ENCODE results near the gene TENM4. TPM values are rescaled to one million over a fixed set of nuclear protein-coding genes. Genes with fewer than 3 reads are reported as not detected.

Gene TENM4
- total and polyA plus RNA-seq, 10 of the 15 experiments (the other 5 are each of a cell fraction or from before 2014, with no cell fraction given): 0.03 to 0.12 (median 0.06) TPM; not detected in 7

DNA sequence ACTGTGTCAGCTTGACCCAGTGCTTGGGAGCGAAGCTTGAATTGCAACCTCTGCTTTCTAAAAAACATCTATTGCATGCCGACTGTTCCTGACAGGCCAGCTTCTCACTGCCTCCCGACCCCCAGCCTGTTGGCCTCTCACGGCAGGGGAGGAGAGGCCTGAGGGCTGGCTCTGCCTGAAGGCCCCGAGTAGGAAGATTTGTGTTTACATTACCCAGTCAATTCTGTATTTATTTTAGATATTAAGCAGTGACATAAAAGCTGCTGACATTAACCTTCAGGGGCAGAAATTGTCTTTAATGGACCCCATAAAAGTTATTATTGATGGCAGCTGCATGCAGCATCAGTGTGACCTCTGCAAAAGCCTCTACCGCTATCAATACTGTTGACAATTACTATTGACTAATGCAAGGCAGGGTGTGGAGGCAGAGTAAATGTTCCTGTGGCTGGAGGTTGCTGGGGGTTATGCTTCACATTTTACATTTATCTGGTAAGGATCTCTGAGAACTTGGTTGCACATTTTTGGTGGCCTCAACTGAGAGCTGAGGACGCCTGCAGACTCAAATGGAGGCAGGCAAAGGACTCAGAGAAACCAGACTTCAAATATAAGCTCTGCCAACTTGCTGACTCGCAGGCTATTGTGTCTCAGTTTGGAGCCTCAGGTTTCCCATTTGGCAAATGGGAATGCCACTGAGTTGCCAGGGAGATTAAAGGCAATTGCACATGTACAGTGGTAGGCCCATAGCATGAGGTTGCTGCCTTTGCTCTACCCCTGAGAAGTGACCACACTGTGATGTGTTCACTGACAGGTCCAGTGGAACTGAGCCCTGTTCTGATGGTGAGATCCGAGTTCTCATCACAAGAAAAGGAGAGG, 380.5 kb downstream of the TENM4 start:
- H3K9me3 ChIP-seq (replicated peaks; ENCODE audit: control insufficient read depth, insufficient read depth, low read length): no peaks in the 10 kb centered on the region
- intact Hi-C loops (cut with micrococcal nuclease; ENCODE audit: unreplicated experiment) (no loop called here), in situ Hi-C loops (cut with MboI) (no loop called here)
- no peaks in the 10 kb centered on the region for H3K27me3 ChIP-seq (replicated peaks in 1 of 2; ENCODE audit: control insufficient read depth in 2 of 2, insufficient read depth in 2 of 2, low read length in 1 of 2)
- FAIRE-seq (no peak), ATAC-seq (no peak), DNase-seq (ENCODE audit: low read depth, low spot score) (no peak)
- H2AFZ ChIP-seq (ENCODE audit: control insufficient read depth, low read depth, low read length): no peak overlapping the region
- no peak overlapping the region for H3K27ac ChIP-seq (ENCODE audit: control insufficient read depth, insufficient read depth)
- no TSS peak for BruUV-seq (replicated peaks)
- no peak overlapping the region for H3K4me2 ChIP-seq (ENCODE audit: control insufficient read depth, insufficient read depth)
- RAD21 ChIA-PET (ENCODE audit: unreplicated experiment): interaction anchor here (0.6 to 1.3 kb wide), 3 partner anchors 23 to 56 kb away, joined by 3 to 4 read pairs (median 3); no protein-coding TSS in a partner anchor
- 23% methylated on average over 9 of the region's 9 CpGs for WGBS (ENCODE audit: insufficient coverage, insufficient replicate concordance, low lambda C conversion rate, missing lambda C conversion rate)
- CTCF ChIA-PET: interaction anchor here (0.6 to 2.7 kb wide), 3 partner anchors 19 to 1865 kb away, joined by 3 to 11 read pairs (median 3); no protein-coding TSS in a partner anchor
- H3K9ac ChIP-seq (ENCODE audit: control insufficient read depth, insufficient read depth, low read length): no peak overlapping the region
- POLR2A ChIA-PET: no interaction called here
- H4K20me1 ChIP-seq (ENCODE audit: control insufficient read depth, insufficient read depth): no peaks in the 10 kb centered on the region
- H3K79me2 ChIP-seq (ENCODE audit: control insufficient read depth, insufficient read depth, low read length): no peaks in the 10 kb centered on the region
- no peak for TF ChIP-seq POLR2AphosphoS2 (IDR thresholded peaks at IDR 0.05; ENCODE audit: low read depth, low read length)
- TF ChIP-seq, protein P1, sequence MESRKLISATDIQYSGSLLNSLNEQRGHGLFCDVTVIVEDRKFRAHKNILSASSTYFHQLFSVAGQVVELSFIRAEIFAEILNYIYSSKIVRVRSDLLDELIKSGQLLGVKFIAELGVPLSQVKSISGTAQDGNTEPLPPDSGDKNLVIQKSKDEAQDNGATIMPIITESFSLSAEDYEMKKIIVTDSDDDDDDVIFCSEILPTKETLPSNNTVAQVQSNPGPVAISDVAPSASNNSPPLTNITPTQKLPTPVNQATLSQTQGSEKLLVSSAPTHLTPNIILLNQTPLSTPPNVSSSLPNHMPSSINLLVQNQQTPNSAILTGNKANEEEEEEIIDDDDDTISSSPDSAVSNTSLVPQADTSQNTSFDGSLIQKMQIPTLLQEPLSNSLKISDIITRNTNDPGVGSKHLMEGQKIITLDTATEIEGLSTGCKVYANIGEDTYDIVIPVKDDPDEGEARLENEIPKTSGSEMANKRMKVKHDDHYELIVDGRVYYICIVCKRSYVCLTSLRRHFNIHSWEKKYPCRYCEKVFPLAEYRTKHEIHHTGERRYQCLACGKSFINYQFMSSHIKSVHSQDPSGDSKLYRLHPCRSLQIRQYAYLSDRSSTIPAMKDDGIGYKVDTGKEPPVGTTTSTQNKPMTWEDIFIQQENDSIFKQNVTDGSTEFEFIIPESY (IDR thresholded peaks at IDR 0.05): no peak
- no peak for TF ChIP-seq KAT2A (conservative IDR thresholded peaks at IDR 0.05; ENCODE audit: control insufficient read depth, low read depth, low read length)
- TF ChIP-seq, protein P2, sequence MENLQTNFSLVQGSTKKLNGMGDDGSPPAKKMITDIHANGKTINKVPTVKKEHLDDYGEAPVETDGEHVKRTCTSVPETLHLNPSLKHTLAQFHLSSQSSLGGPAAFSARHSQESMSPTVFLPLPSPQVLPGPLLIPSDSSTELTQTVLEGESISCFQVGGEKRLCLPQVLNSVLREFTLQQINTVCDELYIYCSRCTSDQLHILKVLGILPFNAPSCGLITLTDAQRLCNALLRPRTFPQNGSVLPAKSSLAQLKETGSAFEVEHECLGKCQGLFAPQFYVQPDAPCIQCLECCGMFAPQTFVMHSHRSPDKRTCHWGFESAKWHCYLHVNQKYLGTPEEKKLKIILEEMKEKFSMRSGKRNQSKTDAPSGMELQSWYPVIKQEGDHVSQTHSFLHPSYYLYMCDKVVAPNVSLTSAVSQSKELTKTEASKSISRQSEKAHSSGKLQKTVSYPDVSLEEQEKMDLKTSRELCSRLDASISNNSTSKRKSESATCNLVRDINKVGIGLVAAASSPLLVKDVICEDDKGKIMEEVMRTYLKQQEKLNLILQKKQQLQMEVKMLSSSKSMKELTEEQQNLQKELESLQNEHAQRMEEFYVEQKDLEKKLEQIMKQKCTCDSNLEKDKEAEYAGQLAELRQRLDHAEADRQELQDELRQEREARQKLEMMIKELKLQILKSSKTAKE (IDR thresholded peaks at IDR 0.05; ENCODE audit: low read depth, poor library complexity, severe bottlenecking): no peak
- no peaks in the 10 kb centered on the region for H3K4me1 ChIP-seq (ENCODE audit: control insufficient read depth, insufficient read depth, low read length)
- H3K4me3 ChIP-seq: no peak overlapping the region
- H3K36me3 ChIP-seq (ENCODE audit: control insufficient read depth in 2 of 2, insufficient read depth in 2 of 2, low read length in 1 of 2): no peaks in the 10 kb centered on the region; a peak in 1 of 4 replicates
- SMC1A ChIA-PET (ENCODE audit: uncharacterized antibody, unreplicated experiment): no interaction called here
